Calu3 (cell line): ENCODE data around the gene CYBC1. TPM values are rescaled to one million over a fixed set of nuclear protein-coding genes. Genes with fewer than 3 reads are reported as not detected.

ENCODE experiments used
- BruUV-seq: library from RNA; stranded (reverse); fragments of 400-500 nt; replicated peaks from 2 replicates; lab custom pipeline; 2021; lab: Mats Ljungman, UMichigan
- CTCF ChIA-PET: fragments of 300-600 bp; sonication (Branson Sonifier 250); formaldehyde crosslinking; loops from one replicate; lab custom pipeline; 2022; ENCODE audit warnings: antibody characterized with exemption; lab: Charles Lee
- DNase-seq: peaks from one replicate; pipeline ENCODE4 v3.0.0; 2022
- H3K27ac Mint-ChIP-seq: one replicate; pipeline ENCODE4 v1.8.0; 2022; ENCODE audit warnings: mixed read lengths; ENCODE audit not compliant: unreplicated experiment
- H3K27me3 Mint-ChIP-seq: one replicate; pipeline ENCODE4 v1.8.0; 2022; ENCODE audit warnings: mixed read lengths; ENCODE audit not compliant: unreplicated experiment
- H3K36me3 Mint-ChIP-seq: one replicate; pipeline ENCODE4 v1.8.0; 2022; ENCODE audit warnings: mild to moderate bottlenecking, moderate library complexity, mixed read lengths; ENCODE audit not compliant: insufficient read depth, unreplicated experiment
- H3K4me1 Mint-ChIP-seq: one replicate; pipeline ENCODE4 v1.8.0; 2022; ENCODE audit warnings: mild to moderate bottlenecking, low read depth, mixed read lengths; ENCODE audit not compliant: unreplicated experiment
- H3K4me3 Mint-ChIP-seq: one replicate; pipeline ENCODE4 v1.8.0; 2022; ENCODE audit warnings: mild to moderate bottlenecking, low read depth, moderate library complexity, mixed read lengths; ENCODE audit not compliant: unreplicated experiment
- H3K9me3 Mint-ChIP-seq: one replicate; pipeline ENCODE4 v1.8.0; 2022; ENCODE audit warnings: low read depth, mixed read lengths; ENCODE audit not compliant: unreplicated experiment
- intact Hi-C: fragments of 100-400 bp; cut with micrococcal nuclease; formaldehyde crosslinking; loops from one replicate; pipeline ENCODE4 v1.10.0; 2022; ENCODE audit not compliant: unreplicated experiment
- total RNA-seq: library from RNA; stranded (reverse); gene quantifications from 2 replicates; pipeline ENCODE4 v1.2.3, GENCODE V29; 2022
- TF ChIP-seq, protein P1 (sequence below): fragments of 200-600 bp; IDR thresholded peaks from one replicate; pipeline ENCODE4 v1.8.0; 2022; ENCODE audit warnings: antibody characterized with exemption; ENCODE audit not compliant: unreplicated experiment

The CYBC1 gene
- total RNA-seq, 1 experiment from 2014 or later, result 80.3 TPM

DNA sequence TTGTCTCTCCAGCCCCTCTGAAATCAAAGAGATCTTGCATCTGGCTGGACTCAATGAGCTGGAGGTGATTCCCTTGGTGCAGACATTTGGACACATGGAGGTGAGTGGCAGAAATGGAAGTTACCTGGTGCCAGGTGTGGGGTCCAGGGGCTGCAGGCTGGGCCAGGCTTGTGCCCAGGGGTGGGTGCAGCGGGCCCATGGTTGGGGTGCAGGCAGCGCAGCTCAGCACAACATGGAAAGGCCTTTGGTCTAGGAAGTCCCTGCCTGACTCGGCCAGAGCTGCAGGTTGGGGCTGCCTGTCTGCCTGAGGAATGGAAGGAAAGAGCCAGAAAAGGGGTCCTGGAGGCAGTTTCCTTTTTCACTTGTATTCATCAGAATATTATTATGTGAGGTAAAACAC is 22.0 kb downstream of the CYBC1 start:
- no TSS peak for BruUV-seq
- TF ChIP-seq, protein P1, sequence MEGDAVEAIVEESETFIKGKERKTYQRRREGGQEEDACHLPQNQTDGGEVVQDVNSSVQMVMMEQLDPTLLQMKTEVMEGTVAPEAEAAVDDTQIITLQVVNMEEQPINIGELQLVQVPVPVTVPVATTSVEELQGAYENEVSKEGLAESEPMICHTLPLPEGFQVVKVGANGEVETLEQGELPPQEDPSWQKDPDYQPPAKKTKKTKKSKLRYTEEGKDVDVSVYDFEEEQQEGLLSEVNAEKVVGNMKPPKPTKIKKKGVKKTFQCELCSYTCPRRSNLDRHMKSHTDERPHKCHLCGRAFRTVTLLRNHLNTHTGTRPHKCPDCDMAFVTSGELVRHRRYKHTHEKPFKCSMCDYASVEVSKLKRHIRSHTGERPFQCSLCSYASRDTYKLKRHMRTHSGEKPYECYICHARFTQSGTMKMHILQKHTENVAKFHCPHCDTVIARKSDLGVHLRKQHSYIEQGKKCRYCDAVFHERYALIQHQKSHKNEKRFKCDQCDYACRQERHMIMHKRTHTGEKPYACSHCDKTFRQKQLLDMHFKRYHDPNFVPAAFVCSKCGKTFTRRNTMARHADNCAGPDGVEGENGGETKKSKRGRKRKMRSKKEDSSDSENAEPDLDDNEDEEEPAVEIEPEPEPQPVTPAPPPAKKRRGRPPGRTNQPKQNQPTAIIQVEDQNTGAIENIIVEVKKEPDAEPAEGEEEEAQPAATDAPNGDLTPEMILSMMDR, result no peak
- CTCF ChIA-PET, result no interaction called here
- intact Hi-C loops, result no loop called here
- no peaks in the 10 kb centered on the region for H3K36me3 Mint-ChIP-seq
- no peak overlapping the region for H3K27ac Mint-ChIP-seq
- DNase-seq, result no peak
- H3K9me3 Mint-ChIP-seq, result no peaks in the 10 kb centered on the region
- no peaks in the 10 kb centered on the region for H3K4me1 Mint-ChIP-seq
- H3K27me3 Mint-ChIP-seq, result no peaks in the 10 kb centered on the region
- no peak overlapping the region for H3K4me3 Mint-ChIP-seq

DNA sequence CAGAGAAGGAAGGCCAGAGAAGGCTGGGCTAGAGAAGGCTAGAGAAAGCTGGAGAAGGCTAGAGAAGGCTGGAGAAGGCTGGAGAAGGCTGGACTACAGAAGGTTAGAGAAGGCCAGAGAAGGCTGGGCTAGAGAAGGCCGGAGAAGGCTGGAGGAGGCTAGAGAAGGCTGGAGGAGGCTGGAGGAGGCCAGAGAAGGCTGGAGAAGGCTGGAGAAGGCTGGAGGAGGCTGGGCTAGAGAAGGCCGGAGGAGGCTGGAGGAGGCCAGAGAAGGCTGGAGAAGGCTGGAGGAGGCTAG is 25.7 kb downstream of the CYBC1 start:
- intact Hi-C loops, result no loop called here
- Mint-ChIP-seq H3K27me3 (no peaks in the 10 kb centered on the region), H3K27ac (no peak overlapping the region), H3K4me3 (no peak overlapping the region), H3K36me3 (no peaks in the 10 kb centered on the region), H3K4me1 (no peaks in the 10 kb centered on the region), H3K9me3 (no peaks in the 10 kb centered on the region)
- DNase-seq, result no peak
- TF ChIP-seq, protein P1, result no peak
- CTCF ChIA-PET, result no interaction called here
- BruUV-seq, result no TSS peak

DNA sequence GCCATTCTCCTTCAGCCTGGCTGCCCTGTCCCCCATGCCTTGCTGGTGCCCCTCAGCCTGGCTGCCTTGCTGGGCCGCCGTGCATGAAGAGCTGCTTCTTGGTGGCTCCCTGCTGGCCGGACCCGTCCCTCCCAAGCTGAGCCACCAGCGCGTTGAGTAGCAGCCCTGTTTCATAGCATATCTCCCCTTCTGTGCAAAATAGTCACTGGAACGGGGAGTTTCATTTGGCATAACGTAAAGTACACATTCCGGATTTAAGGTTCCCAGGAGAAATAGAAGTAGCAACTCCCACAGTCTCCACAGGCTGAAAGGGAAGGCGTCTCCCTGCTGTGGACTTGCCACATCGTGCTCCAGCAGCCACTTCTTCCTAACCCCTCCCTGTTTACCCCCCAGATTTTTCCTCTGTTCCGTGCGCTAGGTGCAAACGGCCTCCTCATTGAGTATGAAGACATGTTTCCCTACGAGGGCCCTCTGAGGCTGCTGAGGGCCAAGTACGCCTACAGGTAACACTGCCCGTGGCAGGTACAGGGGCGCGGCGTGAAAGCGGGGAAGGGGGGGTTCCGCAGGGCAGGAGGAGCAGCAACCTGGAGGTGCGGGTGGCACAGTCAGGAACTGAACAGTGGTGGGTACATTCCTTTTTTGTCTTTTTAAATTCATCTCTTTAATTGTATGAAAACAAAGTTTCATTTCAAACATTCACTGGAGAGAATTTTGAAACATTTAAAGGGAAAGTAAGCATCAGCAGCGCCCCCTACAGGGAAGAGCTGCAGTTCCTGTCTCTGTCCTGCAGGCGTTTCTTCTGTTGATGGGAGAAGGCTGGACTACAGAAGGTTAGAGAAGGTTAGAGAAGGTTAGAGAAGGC is 26.3 kb downstream of the CYBC1 start:
- Mint-ChIP-seq H3K27ac (no peak overlapping the region), H3K9me3 (no peaks in the 10 kb centered on the region), H3K36me3 (peaks cover 1% of the 10 kb centered on the region), H3K4me3 (no peak overlapping the region), H3K4me1 (no peaks in the 10 kb centered on the region), H3K27me3 (no peaks in the 10 kb centered on the region)
- CTCF ChIA-PET, result no interaction called here
- TF ChIP-seq, protein P1, result peak; percentile 60
- no TSS peak for BruUV-seq
- peak; percentile 48 for DNase-seq
- intact Hi-C loops, result no loop called here

DNA sequence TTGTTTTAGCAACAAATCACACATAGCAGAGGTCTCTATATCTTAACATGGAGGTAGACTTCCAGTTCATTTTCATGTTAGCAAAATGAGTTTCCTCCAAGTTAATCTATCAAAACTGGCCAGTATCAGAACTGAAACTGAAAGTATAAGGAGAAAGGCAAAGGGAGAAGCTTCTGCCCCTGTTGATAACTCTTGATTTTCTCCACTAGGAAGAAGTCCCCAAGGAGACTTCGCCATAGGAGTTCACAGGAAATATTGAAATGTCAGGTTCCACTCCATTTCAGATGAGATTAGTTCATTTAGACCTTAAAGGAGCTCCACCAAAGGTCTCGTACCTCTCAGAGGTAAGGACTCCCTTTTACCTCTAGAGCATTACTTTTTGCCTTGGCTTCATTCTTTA is 31.0 kb downstream of the CYBC1 start:
- H3K27me3 Mint-ChIP-seq, result no peaks in the 10 kb centered on the region
- intact Hi-C loops, result no loop called here
- TSS peak; percentile 50 for BruUV-seq
- H3K9me3 Mint-ChIP-seq, result no peaks in the 10 kb centered on the region
- no peaks in the 10 kb centered on the region for H3K4me1 Mint-ChIP-seq
- H3K27ac Mint-ChIP-seq, result no peak overlapping the region
- peak overlapping the region; percentile 72 for H3K4me3 Mint-ChIP-seq
- no peak for DNase-seq
- H3K36me3 Mint-ChIP-seq, result peaks cover 18% of the 10 kb centered on the region
- TF ChIP-seq, protein P1, result no peak
- CTCF ChIA-PET, result no interaction called here
